SH-SY5Y (cell line): ENCODE measurements around the gene OGFRL1.

Experiments used
- GATA2 ChIP-seq: IDR thresholded peaks from 2 replicates; pipeline ENCODE4 v1.6.1; 2011; ENCODE audit warnings: mild to moderate bottlenecking, low read depth, low read length
- GATA3 ChIP-seq: IDR thresholded peaks from 2 replicates; pipeline ENCODE4 v1.6.1; 2011; ENCODE audit warnings: low read depth, mild to moderate bottlenecking, low read length, moderate library complexity

GRCh38 chr6:71294121-71294523, 5.5 kb downstream of the OGFRL1 start:
- no peak for TF ChIP-seq GATA3
- TF ChIP-seq GATA2: no peak
